H1 (cell line): Measurements from ENCODE around the gene VASH1. TPM values are rescaled to one million over a fixed set of nuclear protein-coding genes. Genes with fewer than 3 reads are reported as not detected.
A peak's percentile ranks its signal among the peaks of the same experiment; 100 is the strongest.

Experiments
- CTCF ChIA-PET: fragments of 300-600 bp; sonication (Branson Sonifier 250); formaldehyde crosslinking; loops from one replicate; lab custom pipeline; 2021; ENCODE audit not compliant: partially characterized antibody; lab: Charles Lee
- POLR2A ChIA-PET: fragments of 300-600 bp; sonication (Branson Sonifier 250); formaldehyde crosslinking; loops from one replicate; lab custom pipeline; 2021; ENCODE audit warnings: inconsistent platforms; ENCODE audit not compliant: partially characterized antibody; lab: Charles Lee
- DNase-seq, 2 experiments: peaks; one replicate each; pipeline versions ENCODE4 v3.0.0 to v3.0.0-alpha.2; 2010 to 2022; ENCODE audit warnings: low spot score in 2 of 2, low read depth in 1 of 2, mixed read lengths in 1 of 2
- FAIRE-seq: peaks from 2 replicates; lab custom pipeline; 2011; peaks lifted over from hg19 to GRCh38; lab: Jason Lieb, UNC
- H2AFZ ChIP-seq: 2 replicates; pipeline ENCODE4 v1.8.1; 2012; ENCODE audit warnings: low read length, inconsistent platforms
- H2AK5ac ChIP-seq: 2 replicates; pipeline ENCODE4 v1.6.1; 2013; ENCODE audit warnings: low read depth, low read length
- H2BK120ac ChIP-seq: replicated peaks from 2 replicates; pipeline ENCODE3; 2013; ENCODE audit warnings: low read depth, low read length, inconsistent platforms
- H2BK12ac ChIP-seq: 2 replicates; pipeline ENCODE4 v1.6.1; 2013; ENCODE audit warnings: low read depth, low read length
- H2BK15ac ChIP-seq: 2 replicates; pipeline ENCODE4 v1.6.1; 2013; ENCODE audit warnings: low read length
- H2BK20ac ChIP-seq: 2 replicates; pipeline ENCODE4 v1.6.1; 2013; ENCODE audit warnings: low read length
- H2BK5ac ChIP-seq: 2 replicates; pipeline ENCODE4 v1.6.1; 2013; ENCODE audit warnings: low read depth, low read length
- H3K14ac ChIP-seq: 2 replicates; pipeline ENCODE4 v1.6.1; 2013; ENCODE audit warnings: inconsistent platforms; ENCODE audit not compliant: insufficient read length
- H3K18ac ChIP-seq: 2 replicates; pipeline ENCODE4 v1.6.1; 2013; ENCODE audit warnings: low read length; ENCODE audit errors: extremely low read depth
- H3K23ac ChIP-seq: 2 replicates; pipeline ENCODE4 v1.6.1; 2013; ENCODE audit warnings: inconsistent platforms; ENCODE audit not compliant: insufficient read length
- H3K23me2 ChIP-seq: 2 replicates; pipeline ENCODE4 v1.6.1; 2013; ENCODE audit warnings: low read depth, low read length
- H3K27ac ChIP-seq: 2 replicates; pipeline ENCODE4 v1.6.1; 2011; ENCODE audit warnings: low read depth, low read length, inconsistent platforms
- H3K27me3 ChIP-seq, 4 experiments: replicated peaks in 1 of 4; 1 replicate in 1 of 4; 2 replicates in 3 of 4; pipeline versions ENCODE4 v1.6.1 to v1.8.1; 2011 to 2013; ENCODE audit warnings: low read length in 3 of 4, mild to moderate bottlenecking in 3 of 4, inconsistent platforms in 2 of 4, mixed read lengths in 2 of 4, moderate library complexity in 1 of 4; ENCODE audit not compliant: control insufficient read depth in 3 of 4, insufficient read depth in 3 of 4; ENCODE audit errors: extremely low read depth in 1 of 4
- H3K36me3 ChIP-seq, 4 experiments: 2 replicates each; pipeline versions ENCODE4 v1.6.1 to v1.8.1; 2011 to 2013; ENCODE audit warnings: mild to moderate bottlenecking in 4 of 4, low read length in 3 of 4, moderate library complexity in 2 of 4, control low read depth in 1 of 4, inconsistent platforms in 1 of 4; ENCODE audit not compliant: insufficient read depth in 4 of 4, control insufficient read depth in 2 of 4
- H3K4ac ChIP-seq: replicated peaks from 2 replicates; pipeline ENCODE3; 2013; ENCODE audit warnings: low read length, low read depth, mixed read lengths, inconsistent platforms; ENCODE audit not compliant: insufficient read length
- H3K4me1 ChIP-seq, 4 experiments: replicated peaks in 1 of 4; 1 replicate in 1 of 4; 2 replicates in 3 of 4; pipeline versions ENCODE4 v1.6.1 to v1.8.1; 2011 to 2013; ENCODE audit warnings: low read length in 3 of 4, inconsistent platforms in 2 of 4, mixed read lengths in 1 of 4; ENCODE audit not compliant: insufficient read depth in 4 of 4, control insufficient read depth in 3 of 4
- H3K4me2 ChIP-seq, 2 experiments: 2 replicates each; pipeline versions ENCODE4 v1.6.1 to v1.8.1; 2011 to 2013; ENCODE audit warnings: low read depth in 2 of 2, low read length in 2 of 2, control low read depth in 1 of 2, inconsistent platforms in 1 of 2, mild to moderate bottlenecking in 1 of 2; ENCODE audit not compliant: insufficient read depth in 1 of 2
- H3K4me3 ChIP-seq, 4 experiments: fragments of 200-600, 300-600 bp in 1 of 4; sonication (generic), shearing (Covaris generic), sonication (Bioruptor Twin) in 1 of 4; 2 replicates each; pipeline versions ENCODE4 v1.5.1 to v1.8.1; 2011 to 2016; ENCODE audit warnings: low read length in 4 of 4, low read depth in 3 of 4, control low read depth in 2 of 4, inconsistent platforms in 2 of 4, mild to moderate bottlenecking in 2 of 4, mixed read lengths in 1 of 4, moderate library complexity in 1 of 4; ENCODE audit not compliant: insufficient read depth in 2 of 4; ENCODE audit errors: extremely low read depth in 1 of 4
- H3K56ac ChIP-seq: replicated peaks from 2 replicates; pipeline ENCODE3; 2013; ENCODE audit warnings: low read depth, mild to moderate bottlenecking, mixed read lengths, low read length, inconsistent platforms; ENCODE audit not compliant: insufficient read length
- H3K79me1 ChIP-seq: 2 replicates; pipeline ENCODE4 v1.6.1; 2013; ENCODE audit warnings: low read depth, low read length, control low read depth
- H3K79me2 ChIP-seq, 2 experiments: 2 replicates each; pipeline versions ENCODE4 v1.6.1 to v1.8.1; 2012 to 2013; ENCODE audit warnings: low read length in 2 of 2, mild to moderate bottlenecking in 2 of 2, inconsistent platforms in 1 of 2; ENCODE audit not compliant: insufficient read depth in 2 of 2, control insufficient read depth in 1 of 2
- H3K9ac ChIP-seq, 4 experiments: replicated peaks in 1 of 4; 1 replicate in 1 of 4; 2 replicates in 3 of 4; pipeline versions ENCODE4 v1.6.1 to v1.8.1; 2011 to 2013; ENCODE audit warnings: low read depth in 3 of 4, low read length in 3 of 4, control low read depth in 2 of 4, mild to moderate bottlenecking in 2 of 4, moderate library complexity in 2 of 4, inconsistent platforms in 1 of 4; ENCODE audit errors: extremely low read depth in 1 of 4
- H3K9me3 ChIP-seq, 2 experiments: 2 replicates each; pipeline versions ENCODE4 v1.6.1 to v1.8.1; 2012 to 2013; ENCODE audit warnings: mild to moderate bottlenecking in 2 of 2, moderate library complexity in 2 of 2, control low read depth in 1 of 2, inconsistent platforms in 1 of 2, low read depth in 1 of 2, low read length in 1 of 2, mixed read lengths in 1 of 2; ENCODE audit not compliant: insufficient read depth in 2 of 2
- H4K20me1 ChIP-seq, 2 experiments: replicated peaks in 1 of 2; 2 replicates each; pipeline versions ENCODE3 to v1.8.1; 2011 to 2013; ENCODE audit warnings: inconsistent platforms in 2 of 2, low read length in 2 of 2, mild to moderate bottlenecking in 1 of 2; ENCODE audit not compliant: insufficient read depth in 2 of 2, control insufficient read depth in 1 of 2
- H4K5ac ChIP-seq: 2 replicates; pipeline ENCODE4 v1.6.1; 2013; ENCODE audit warnings: low read length, low read depth, mixed read lengths, inconsistent platforms; ENCODE audit not compliant: insufficient read length
- H4K8ac ChIP-seq: 2 replicates; pipeline ENCODE4 v1.8.0; 2013; ENCODE audit warnings: mild to moderate bottlenecking, moderate library complexity, low read length, inconsistent platforms; ENCODE audit not compliant: insufficient read depth; ENCODE audit errors: extremely low read depth
- H4K91ac ChIP-seq: replicated peaks from 2 replicates; pipeline ENCODE3; 2013; ENCODE audit warnings: low read length, mixed read lengths, inconsistent platforms; ENCODE audit not compliant: insufficient read length
- ASH2L ChIP-seq: fragments of 200-600, 300-600 bp; sonication (generic); IDR thresholded peaks from one replicate; pipeline ENCODE4 v1.7.1; 2017; ENCODE audit warnings: low read length
- HDAC6 ChIP-seq: IDR thresholded peaks from one replicate; pipeline ENCODE4 v1.7.1; 2012; ENCODE audit warnings: low read depth, mild to moderate bottlenecking, inconsistent platforms, low read length, moderate library complexity
- SP4 ChIP-seq: IDR thresholded peaks from 2 replicates; pipeline ENCODE4 v1.6.1; 2012; ENCODE audit warnings: low read length, inconsistent platforms
- WGBS, 2 experiments: shearing (Covaris generic) in 1 of 2; methylation state at CpG; one replicate each; pipeline versions ENCODE4 v1.1.6 to v1.1.7; 2013 to 2015; ENCODE audit warnings: low lambda C conversion rate in 2 of 2, mixed read lengths in 2 of 2, inconsistent platforms in 1 of 2, low coverage in 1 of 2, missing lambda C conversion rate in 1 of 2; ENCODE audit not compliant: insufficient replicate concordance in 2 of 2, insufficient coverage in 1 of 2, insufficient read length in 1 of 2; ENCODE audit errors: extremely low coverage in 1 of 2, missing lambda C conversion rate in 1 of 2; 5-methylcytosine and 5-hydroxymethylcytosine counted together
- polyA plus RNA-seq, 7 experiments: library from polyadenylated mRNA; depleted of rRNA in 3 of 7; stranded (reverse) in 5 of 7; unstranded in 2 of 7; fragments of >200 nt in 5 of 7; fragments of 200-250 nt in 2 of 7; gene quantifications; 1 replicate in 5 of 7; 2 replicates in 1 of 7; 4 replicates in 1 of 7; pipeline versions ENCODE4 v1.2.1 to v1.2.3, GENCODE V29; 2011 to 2013; ENCODE audit warnings: missing spikeins in 2 of 7, mixed read lengths in 2 of 7
- total RNA-seq: library from RNA; stranded (reverse); fragmentation: NEBNext Ultra II Directional; extraction: Animal tissue kit (Norgen Biotek cat#: 25700); gene quantifications from 2 replicates; pipeline ENCODE4 v1.2.1, GENCODE V29; 2021

The VASH1 gene
- total and polyA plus RNA-seq, 2 of the 8 experiments (the other 6 are each of a cell fraction or from before 2014, with no cell fraction given): 3.1 to 6.4 TPM

- no peak overlapping the region for H3K14ac ChIP-seq
- no peak overlapping the region for H3K18ac ChIP-seq
- no peak overlapping the region for H2AFZ ChIP-seq
- H3K23me2 ChIP-seq: peaks cover 16% of the 10 kb centered on the region
- H3K4me2 ChIP-seq: no peak overlapping the region
- H4K91ac ChIP-seq: no peak overlapping the region
- no peak overlapping the region for H3K56ac ChIP-seq
- no peak overlapping the region for H2BK15ac ChIP-seq
- H4K20me1 ChIP-seq: no peaks in the 10 kb centered on the region
- H3K23ac ChIP-seq: no peak overlapping the region
- no peak overlapping the region for H4K5ac ChIP-seq
- H3K79me2 ChIP-seq: no peaks in the 10 kb centered on the region
- no peak overlapping the region for H3K4me3 ChIP-seq
- H3K9me3 ChIP-seq: no peaks in the 10 kb centered on the region; a peak in 1 of 4 replicates
- no peak overlapping the region for H3K27ac ChIP-seq
- peaks cover 0 to 28% (median 16%) of the 10 kb centered on the region in 4 experiments; a peak in 6 of 7 replicates for H3K4me1 ChIP-seq
- no peak overlapping the region for H2BK12ac ChIP-seq
- H3K4ac ChIP-seq: no peak overlapping the region
- TF ChIP-seq HDAC6 (no peak), ASH2L (no peak), SP4 (no peak)
- 85% methylated on average over 6 of the region's 6 CpGs; no CpG with 5 or more reads in 1 of the 2 experiments for WGBS, 2 experiments
- H2BK20ac ChIP-seq: no peak overlapping the region
- H4K8ac ChIP-seq: no peak overlapping the region
- POLR2A ChIA-PET: interaction anchor here (1.0 to 1.8 kb wide), 5 partner anchors 10 to 47 kb away, joined by 3 to 5 read pairs (median 3); partner anchors contain the start of gene ANGEL1
- H3K27me3 ChIP-seq: peaks cover 17 to 39% (median 34%) of the 10 kb centered on the region in 4 experiments
- H3K36me3 ChIP-seq: no peaks in the 10 kb centered on the region
- H2AK5ac ChIP-seq: no peak overlapping the region
- FAIRE-seq: no peak
- DNase-seq: peak in 1 of 2 experiments; percentile 22
- no peaks in the 10 kb centered on the region for H3K79me1 ChIP-seq
- CTCF ChIA-PET: interaction anchor here (0.5 to 9.2 kb wide), 6 partner anchors 11 to 479 kb away, joined by 3 to 128 read pairs (median 6); no protein-coding TSS in a partner anchor
- no peak overlapping the region for H2BK120ac ChIP-seq
- H3K9ac ChIP-seq: no peak overlapping the region
- H2BK5ac ChIP-seq: no peak overlapping the region
Measured at GRCh38 chr14:76765461-76765931, 4.2 kb downstream of the VASH1 start.
